DND-41 (cell line): ENCODE measurements around the gene RGS13.

Source experiments
- ATAC-seq: fragments of 200-7000 bp; cut with Tn5 transposase; 3 replicates; pipeline ENCODE4 v1.9.1; 2021; ENCODE audit warnings: low read depth; ENCODE audit not compliant: insufficient read depth
- DNase-seq: peaks from one replicate; pipeline ENCODE4 v3.0.0-alpha.2; 2020
- H2AFZ ChIP-seq: 2 replicates; pipeline ENCODE4 v1.6.0; 2012; ENCODE audit warnings: low read depth, low read length
- H3K27ac ChIP-seq: 2 replicates; pipeline ENCODE4 v1.5.1; 2012; ENCODE audit warnings: low read length, inconsistent platforms
- H3K27me3 ChIP-seq: fragments of 200-600 bp; sonication (generic); 2 replicates; pipeline ENCODE4 v1.6.0; 2012; ENCODE audit warnings: low read length, mild to moderate bottlenecking, inconsistent platforms; ENCODE audit not compliant: insufficient read depth, poor library complexity
- H3K36me3 ChIP-seq: 2 replicates; pipeline ENCODE4 v1.5.1; 2012; ENCODE audit warnings: low read length, inconsistent platforms; ENCODE audit not compliant: insufficient read depth
- H3K4me1 ChIP-seq: 2 replicates; pipeline ENCODE4 v1.5.1; 2012; ENCODE audit warnings: mild to moderate bottlenecking, low read length; ENCODE audit not compliant: insufficient read depth
- H3K4me2 ChIP-seq: 2 replicates; pipeline ENCODE4 v1.6.0; 2012; ENCODE audit warnings: mild to moderate bottlenecking, moderate library complexity, low read length, inconsistent platforms; ENCODE audit not compliant: insufficient read depth
- H3K4me3 ChIP-seq, 2 experiments: fragments of 200-600 bp in 1 of 2; shearing (Covaris generic) in 1 of 2; 2 replicates each; pipeline ENCODE4 v1.5.1; 2012 to 2016; ENCODE audit warnings: inconsistent platforms in 2 of 2, low read length in 2 of 2, mild to moderate bottlenecking in 2 of 2, low read depth in 1 of 2, moderate library complexity in 1 of 2
- H3K79me2 ChIP-seq: 2 replicates; pipeline ENCODE4 v1.6.0; 2012; ENCODE audit warnings: low read length, inconsistent platforms; ENCODE audit not compliant: insufficient read depth
- H3K9ac ChIP-seq: 2 replicates; pipeline ENCODE4 v1.6.0; 2012; ENCODE audit warnings: low read depth, mild to moderate bottlenecking, inconsistent platforms, low read length, moderate library complexity
- H3K9me3 ChIP-seq: 2 replicates; pipeline ENCODE4 v1.5.1; 2012; ENCODE audit warnings: low read length, moderate library complexity, mild to moderate bottlenecking, inconsistent platforms; ENCODE audit not compliant: insufficient read depth, severe bottlenecking
- H4K20me1 ChIP-seq: 2 replicates; pipeline ENCODE4 v1.6.0; 2012; ENCODE audit warnings: low read length; ENCODE audit not compliant: insufficient read depth
- CTCF ChIP-seq: IDR thresholded peaks from 2 replicates; pipeline ENCODE4 v1.5.1; 2012; ENCODE audit warnings: borderline replicate concordance, low read length, moderate library complexity, mild to moderate bottlenecking; ENCODE audit not compliant: poor library complexity, severe bottlenecking; ENCODE audit errors: extremely low read depth
- EZH2 ChIP-seq: IDR thresholded peaks from 3 replicates; pipeline ENCODE4 v1.6.1; 2012; ENCODE audit warnings: borderline replicate concordance, low read depth, mild to moderate bottlenecking, moderate library complexity, low read length, inconsistent platforms; ENCODE audit not compliant: severe bottlenecking

RGS13 gene

DNA sequence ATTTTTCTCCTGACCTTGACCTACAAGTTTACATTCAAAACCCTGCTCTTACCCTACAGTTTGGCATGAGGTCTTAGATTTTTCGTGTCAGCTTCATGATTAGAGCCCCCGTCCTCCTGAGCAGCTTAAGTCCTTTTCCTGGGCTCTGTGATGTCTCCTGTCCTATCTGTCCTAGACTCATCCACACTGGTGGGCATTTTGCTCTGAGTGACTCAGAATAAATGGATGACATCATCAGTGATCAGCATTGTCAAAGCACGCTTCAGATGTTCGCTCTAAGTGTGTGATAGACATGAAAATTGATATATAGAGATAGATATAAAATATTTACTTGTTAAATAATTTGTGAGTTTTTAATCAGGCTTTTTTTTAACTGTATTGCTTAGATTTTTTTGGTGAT, 21.8 kb downstream of the RGS13 start:
- no peak overlapping the region for H3K4me3 ChIP-seq
- no peaks in the 10 kb centered on the region for H3K9me3 ChIP-seq
- H3K79me2 ChIP-seq: no peaks in the 10 kb centered on the region
- no peak overlapping the region for H3K4me2 ChIP-seq
- no peaks in the 10 kb centered on the region for H3K4me1 ChIP-seq
- TF ChIP-seq EZH2 (no peak), CTCF (no peak)
- no peak overlapping the region for H3K9ac ChIP-seq
- DNase-seq (no peak), ATAC-seq (no peak)
- H3K27me3 ChIP-seq: no peaks in the 10 kb centered on the region
- H3K36me3 ChIP-seq: no peaks in the 10 kb centered on the region
- H4K20me1 ChIP-seq: no peaks in the 10 kb centered on the region
- H3K27ac ChIP-seq: no peak overlapping the region
- no peak overlapping the region for H2AFZ ChIP-seq

- no peaks in the 10 kb centered on the region for H3K4me1 ChIP-seq
- H3K79me2 ChIP-seq: no peaks in the 10 kb centered on the region
- H3K4me2 ChIP-seq: no peak overlapping the region
- H3K9ac ChIP-seq: no peak overlapping the region
- DNase-seq (no peak), ATAC-seq (no peak)
- H4K20me1 ChIP-seq: no peaks in the 10 kb centered on the region
- no peak overlapping the region for H2AFZ ChIP-seq
- no peaks in the 10 kb centered on the region for H3K9me3 ChIP-seq
- H3K4me3 ChIP-seq: no peak overlapping the region
- TF ChIP-seq CTCF (no peak), EZH2 (no peak)
- no peaks in the 10 kb centered on the region for H3K36me3 ChIP-seq
- H3K27ac ChIP-seq: no peak overlapping the region
- H3K27me3 ChIP-seq: no peaks in the 10 kb centered on the region
Measured at GRCh38 chr1:192658255-192658654, 22.3 kb downstream of the RGS13 start.

DNA sequence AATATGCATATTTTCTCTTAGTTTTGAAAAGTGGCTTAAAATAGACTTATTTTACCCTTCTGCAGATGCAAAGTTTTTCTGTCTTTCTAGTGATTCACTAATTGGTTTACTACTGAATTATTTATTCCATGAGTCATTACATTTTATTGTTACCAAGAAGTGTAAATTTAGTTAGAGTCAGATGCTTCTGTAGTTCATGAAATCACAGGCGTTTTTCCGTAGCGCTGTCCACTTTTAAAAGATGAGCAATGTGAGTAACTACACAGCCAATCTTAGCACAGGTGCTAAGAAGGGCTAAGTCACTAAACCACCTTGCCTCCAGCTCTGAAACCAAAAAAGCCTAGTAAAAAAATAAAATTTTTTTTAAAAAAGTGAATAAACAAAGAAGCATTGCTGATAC, 24.7 kb downstream of the RGS13 start:
- TF ChIP-seq CTCF: no peak
- no peak for TF ChIP-seq EZH2
- no peaks in the 10 kb centered on the region for H3K9me3 ChIP-seq
- no peak overlapping the region for H3K27ac ChIP-seq
- H2AFZ ChIP-seq: no peak overlapping the region
- H3K4me2 ChIP-seq: no peak overlapping the region
- no peaks in the 10 kb centered on the region for H3K4me1 ChIP-seq
- no peaks in the 10 kb centered on the region for H3K79me2 ChIP-seq
- DNase-seq (no peak), ATAC-seq (no peak)
- H3K9ac ChIP-seq: no peak overlapping the region
- H3K36me3 ChIP-seq: no peaks in the 10 kb centered on the region
- no peak overlapping the region for H3K4me3 ChIP-seq
- H4K20me1 ChIP-seq: no peaks in the 10 kb centered on the region
- no peaks in the 10 kb centered on the region for H3K27me3 ChIP-seq

- no peak for ATAC-seq
- TF ChIP-seq CTCF: no peak
- TF ChIP-seq EZH2: no peak
- no peaks in the 10 kb centered on the region for H4K20me1 ChIP-seq
- H3K27ac ChIP-seq: no peak overlapping the region
- no peaks in the 10 kb centered on the region for H3K4me1 ChIP-seq
- no peak overlapping the region for H3K4me2 ChIP-seq
- H3K79me2 ChIP-seq: no peaks in the 10 kb centered on the region
- H3K27me3 ChIP-seq: no peaks in the 10 kb centered on the region
- no peak for DNase-seq
- no peak overlapping the region for H3K4me3 ChIP-seq
- H3K36me3 ChIP-seq: no peaks in the 10 kb centered on the region
- no peak overlapping the region for H2AFZ ChIP-seq
- H3K9me3 ChIP-seq: no peaks in the 10 kb centered on the region
- no peak overlapping the region for H3K9ac ChIP-seq
Measured at GRCh38 chr1:192668409-192668983, 32.5 kb downstream of the RGS13 start.
